Urinary bladder (tissue), 4 donors: Measurements from ENCODE around the gene MRPL24. TPM values are rescaled to one million over a fixed set of nuclear protein-coding genes. Genes with fewer than 3 reads are reported as not detected.

Source experiments
- DNase-seq: peaks from one replicate; pipeline ENCODE4 v3.0.0-alpha.2; 2015; ENCODE audit errors: extremely low spot score
- H3K27ac ChIP-seq: one replicate; pipeline ENCODE4 v1.5.1; 2013; ENCODE audit warnings: low read depth, mild to moderate bottlenecking, moderate library complexity
- H3K36me3 ChIP-seq: one replicate; pipeline ENCODE4 v1.6.1; 2013; ENCODE audit warnings: mild to moderate bottlenecking, moderate library complexity; ENCODE audit not compliant: insufficient read depth
- H3K4me1 ChIP-seq: one replicate; pipeline ENCODE4 v1.6.1; 2013; ENCODE audit warnings: mild to moderate bottlenecking, moderate library complexity; ENCODE audit not compliant: insufficient read depth
- H3K4me3 ChIP-seq: one replicate; pipeline ENCODE4 v1.5.1; 2013; ENCODE audit warnings: low read depth, low read length
- WGBS: extraction: QIAGEN DNeasy Blood & Tissue Kit; methylation state at CpG from one replicate; pipeline ENCODE4 v1.1.7; 2013; 5-methylcytosine and 5-hydroxymethylcytosine counted together
- polyA plus RNA-seq: library from polyadenylated mRNA; stranded (reverse); fragments of 200-250 nt; gene quantifications from one replicate; pipeline ENCODE4 v1.2.3, GENCODE V29; 2013
- total RNA-seq: library from RNA; depleted of rRNA; stranded (reverse); fragments of >200 nt; gene quantifications from one replicate; pipeline ENCODE4 v1.2.3, GENCODE V29; 2014
- donor health status: healthy with polysubstance abuse.
- donor health status: healthy.

MRPL24 gene
- total and polyA plus RNA-seq, 2 donors = 25.8 to 115 TPM

DNA sequence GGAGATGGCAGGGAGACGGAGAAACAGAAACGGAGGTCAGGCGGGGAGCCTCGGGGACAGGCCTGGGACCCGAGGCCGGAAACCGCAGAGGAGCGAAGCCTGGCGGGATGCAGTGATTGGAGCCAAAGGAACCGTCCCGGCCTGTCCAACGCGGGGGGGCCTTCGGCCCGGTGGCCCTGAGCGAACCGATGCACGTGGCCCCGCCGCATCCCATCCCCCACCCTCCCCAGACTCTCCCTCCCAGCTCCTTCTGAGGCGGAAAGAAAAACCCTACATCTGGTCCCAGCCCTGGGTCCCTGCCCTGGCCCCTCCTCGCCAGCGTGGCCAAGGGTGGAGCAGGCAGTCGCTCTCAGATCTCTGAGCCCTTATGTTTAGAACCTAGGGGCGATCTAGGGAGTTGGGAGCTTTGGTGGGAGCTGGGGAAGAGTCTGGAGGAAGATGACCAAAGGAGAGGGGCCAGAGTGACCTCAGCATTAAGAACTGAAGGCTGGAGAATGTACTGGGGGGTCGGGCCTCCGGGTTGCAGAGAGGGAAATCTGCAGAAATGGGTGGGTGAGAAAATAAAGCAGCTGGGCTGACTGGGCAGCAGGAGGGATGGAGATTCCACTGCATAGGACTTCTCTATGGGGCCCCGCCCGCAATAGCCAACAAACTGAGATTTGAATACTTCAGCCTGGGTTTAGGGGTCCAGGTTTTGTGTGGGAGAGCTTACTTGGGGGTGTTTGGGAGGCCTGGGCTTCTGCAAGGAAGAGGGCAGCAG, 34.1 kb downstream of the MRPL24 start:
- 6% methylated on average over 29 of the region's 29 CpGs for WGBS
- no peaks in the 10 kb centered on the region for H3K4me1 ChIP-seq
- H3K27ac ChIP-seq = peak overlapping the region; percentile 27
- no peaks in the 10 kb centered on the region for H3K36me3 ChIP-seq
- DNase-seq = no peak
- peak overlapping the region; percentile 35 for H3K4me3 ChIP-seq

DNA sequence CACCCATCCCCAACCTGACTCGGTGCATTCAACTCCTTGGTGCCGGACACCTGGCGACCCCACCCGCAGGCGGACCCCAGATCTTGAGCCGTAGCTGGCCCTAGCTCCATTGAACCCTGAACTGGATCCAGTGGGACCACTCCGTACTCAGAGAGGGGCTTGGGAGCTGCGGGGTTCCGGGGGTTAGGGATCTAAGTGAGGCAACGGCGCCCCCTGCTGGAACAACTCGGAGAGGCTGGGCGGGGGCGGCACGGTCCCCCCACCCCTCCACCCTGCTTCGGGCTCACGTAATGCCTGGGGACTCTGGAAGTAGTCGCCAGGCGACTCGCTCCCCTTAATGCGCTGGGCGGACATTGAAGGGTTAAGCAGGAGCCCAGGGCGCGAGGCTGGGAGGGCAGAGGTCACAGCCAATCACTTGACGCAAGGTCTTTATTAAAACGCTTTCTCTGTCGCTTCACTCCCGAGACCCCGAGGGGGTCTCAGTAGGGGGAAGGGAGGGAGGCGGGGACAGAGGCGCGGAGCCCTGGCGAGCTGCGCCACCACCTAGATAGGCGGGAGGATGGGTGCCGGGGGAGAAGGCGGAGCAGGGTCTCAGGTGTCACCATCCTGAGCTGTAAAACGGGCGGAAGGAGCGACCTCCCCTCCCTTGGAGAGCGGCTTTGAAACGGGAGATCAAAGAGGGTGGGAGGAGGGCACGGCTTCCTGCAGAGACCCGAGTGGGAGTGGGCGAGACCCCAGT, 34.8 kb downstream of the MRPL24 start:
- H3K4me1 ChIP-seq = no peaks in the 10 kb centered on the region
- peak overlapping the region; percentile 19 for H3K27ac ChIP-seq
- no peak for DNase-seq
- WGBS = 1% methylated on average over 45 of the region's 45 CpGs
- no peaks in the 10 kb centered on the region for H3K36me3 ChIP-seq
- peak overlapping the region; percentile 35 for H3K4me3 ChIP-seq

DNA sequence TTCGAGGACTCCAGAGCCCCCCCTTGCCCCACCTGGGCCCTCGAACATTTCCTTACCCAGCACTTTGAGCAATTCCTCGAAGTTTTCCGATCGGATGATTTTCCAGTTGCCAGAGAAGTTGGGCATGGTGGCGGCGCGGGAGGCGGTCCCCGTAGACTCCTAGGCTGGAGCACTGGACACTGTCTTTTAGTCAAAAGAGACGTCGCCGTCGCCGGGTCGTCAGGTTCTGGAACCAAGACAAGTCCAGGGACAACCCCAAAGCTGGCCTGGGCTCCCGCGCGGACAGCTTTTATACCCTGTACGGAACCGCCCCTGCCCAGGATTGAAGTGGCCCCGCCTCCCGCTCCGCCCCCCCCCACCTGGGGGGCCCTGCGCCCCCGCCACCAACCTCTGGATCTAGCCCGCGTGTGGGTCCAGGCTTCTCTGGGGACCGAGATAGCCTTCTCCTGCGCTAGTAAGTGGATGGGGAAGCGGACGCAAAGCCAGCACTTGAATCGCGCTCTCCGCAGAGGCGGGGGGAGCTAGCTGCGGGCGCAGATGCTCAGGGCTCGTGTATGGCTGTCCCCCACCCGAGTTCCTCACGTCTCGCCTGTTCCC, 35.5 kb downstream of the MRPL24 start, which contains the start of gene CRABP2:
CRABP2 (minus strand) TSS at position 263 of the 597 bp plus-strand sequence; CDS start at position 126, 137 bp downstream.
- Histone ChIP-seq H3K36me3 (no peaks in the 10 kb centered on the region), H3K4me1 (no peaks in the 10 kb centered on the region), H3K27ac (peak within 1 kb of the TSS; percentile 19), H3K4me3 (peak within 1 kb of the TSS; percentile 35)
- WGBS = under 1% methylated on average over 42 of the region's 42 CpGs
- no peak for DNase-seq

DNA sequence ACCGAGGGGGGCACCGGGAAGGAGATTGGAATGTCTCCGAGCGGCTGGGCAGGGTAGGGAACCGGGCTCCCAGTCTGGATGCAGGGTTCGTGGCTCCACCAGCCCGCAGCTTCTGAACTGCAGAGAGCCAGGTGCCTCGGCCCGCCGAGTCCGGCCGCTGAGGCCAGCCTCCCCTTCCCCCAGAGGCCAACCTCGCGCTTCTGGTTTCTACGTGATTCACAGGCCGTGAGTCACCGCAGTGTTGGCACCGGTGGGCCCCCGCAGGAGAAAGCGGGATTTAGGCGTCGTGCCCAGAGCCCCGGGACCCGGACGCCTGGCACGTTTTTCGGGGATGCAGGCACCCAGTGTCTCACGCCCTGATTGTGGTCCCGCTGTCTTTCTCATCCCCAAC, 36.0 kb downstream of the MRPL24 start:
- 3% methylated on average over 29 of the region's 29 CpGs for WGBS
- H3K4me1 ChIP-seq = no peaks in the 10 kb centered on the region
- DNase-seq = no peak
- H3K36me3 ChIP-seq = no peaks in the 10 kb centered on the region
- H3K27ac ChIP-seq = no peak overlapping the region
- peak overlapping the region; percentile 35 for H3K4me3 ChIP-seq

DNA sequence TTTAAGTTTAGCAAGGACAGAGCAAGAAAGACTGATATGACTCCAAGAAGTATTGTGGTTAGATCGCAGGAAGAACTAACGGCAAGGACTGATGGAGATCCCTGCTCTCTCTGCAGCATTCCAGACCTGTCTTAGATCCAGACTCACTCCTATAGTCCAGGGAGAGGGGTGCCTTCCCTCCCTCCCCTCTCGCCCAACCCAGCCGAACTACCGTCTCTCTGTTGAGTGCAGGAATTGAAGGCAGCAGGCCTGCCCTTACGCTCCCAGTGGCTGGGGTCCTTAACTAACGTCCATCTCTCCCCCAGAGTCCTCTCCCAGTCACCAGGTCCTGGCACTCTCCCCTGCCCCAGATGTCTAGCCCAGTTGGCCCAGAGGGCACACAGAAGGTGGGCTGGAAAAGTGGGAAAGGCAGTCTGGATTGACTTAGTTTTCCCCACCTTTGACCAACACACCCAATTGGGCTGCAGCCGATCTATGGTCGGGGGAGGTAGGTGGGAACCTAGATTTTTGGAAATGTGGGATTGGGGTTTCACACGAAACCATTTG, 36.6 kb downstream of the MRPL24 start:
- Histone ChIP-seq H3K4me1 (no peaks in the 10 kb centered on the region), H3K27ac (no peak overlapping the region), H3K4me3 (no peak overlapping the region), H3K36me3 (no peaks in the 10 kb centered on the region)
- no peak for DNase-seq
- 44% methylated on average over 10 of the region's 10 CpGs for WGBS

DNA sequence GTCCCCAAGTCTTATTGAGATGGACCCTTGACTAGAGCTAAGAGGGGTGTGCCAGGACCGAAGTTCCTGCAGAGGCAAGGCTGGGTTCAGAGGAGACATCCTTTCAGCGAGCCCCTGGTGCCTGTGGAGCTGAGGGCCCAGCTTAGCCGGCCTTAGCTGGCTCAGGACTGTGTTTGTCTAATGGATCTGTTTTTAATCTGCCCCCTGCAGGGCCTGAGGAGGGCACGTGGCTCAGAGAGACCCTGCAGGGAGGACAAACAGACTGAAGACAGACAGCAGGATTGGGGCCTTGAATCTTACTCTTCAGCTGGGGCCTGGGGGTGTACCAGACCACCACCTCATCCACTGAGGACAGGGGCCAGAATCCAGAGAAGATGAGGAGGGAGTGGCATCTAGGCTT, 37.1 kb downstream of the MRPL24 start:
- WGBS = 33% methylated on average over 4 of the region's 4 CpGs
- no peak overlapping the region for H3K4me3 ChIP-seq
- H3K36me3 ChIP-seq = no peaks in the 10 kb centered on the region
- H3K4me1 ChIP-seq = no peaks in the 10 kb centered on the region
- no peak for DNase-seq
- H3K27ac ChIP-seq = no peak overlapping the region

DNA sequence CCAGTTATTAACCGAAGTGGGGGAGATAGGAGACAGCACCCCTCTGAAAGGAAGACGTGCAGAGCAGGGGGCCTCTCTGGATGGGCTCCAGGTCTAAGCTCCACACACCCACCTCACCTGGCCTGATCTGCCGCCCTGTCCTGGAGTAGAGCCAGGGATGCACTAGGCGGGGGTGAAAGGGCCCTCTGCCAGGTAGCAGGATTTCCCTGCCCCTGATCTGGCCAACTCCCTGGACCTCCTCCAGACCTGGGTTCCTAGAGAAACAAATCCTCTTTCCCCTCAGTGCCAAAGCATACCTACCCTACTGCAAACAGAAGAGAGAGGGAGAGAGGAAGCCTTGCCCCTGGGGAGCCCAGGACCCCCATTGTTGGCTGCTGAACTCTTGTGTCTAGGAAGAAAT, 37.6 kb downstream of the MRPL24 start:
- H3K36me3 ChIP-seq = no peaks in the 10 kb centered on the region
- no peak overlapping the region for H3K27ac ChIP-seq
- no peaks in the 10 kb centered on the region for H3K4me1 ChIP-seq
- no peak for DNase-seq
- H3K4me3 ChIP-seq = no peak overlapping the region
- 57% methylated on average over 4 of the region's 4 CpGs for WGBS

DNA sequence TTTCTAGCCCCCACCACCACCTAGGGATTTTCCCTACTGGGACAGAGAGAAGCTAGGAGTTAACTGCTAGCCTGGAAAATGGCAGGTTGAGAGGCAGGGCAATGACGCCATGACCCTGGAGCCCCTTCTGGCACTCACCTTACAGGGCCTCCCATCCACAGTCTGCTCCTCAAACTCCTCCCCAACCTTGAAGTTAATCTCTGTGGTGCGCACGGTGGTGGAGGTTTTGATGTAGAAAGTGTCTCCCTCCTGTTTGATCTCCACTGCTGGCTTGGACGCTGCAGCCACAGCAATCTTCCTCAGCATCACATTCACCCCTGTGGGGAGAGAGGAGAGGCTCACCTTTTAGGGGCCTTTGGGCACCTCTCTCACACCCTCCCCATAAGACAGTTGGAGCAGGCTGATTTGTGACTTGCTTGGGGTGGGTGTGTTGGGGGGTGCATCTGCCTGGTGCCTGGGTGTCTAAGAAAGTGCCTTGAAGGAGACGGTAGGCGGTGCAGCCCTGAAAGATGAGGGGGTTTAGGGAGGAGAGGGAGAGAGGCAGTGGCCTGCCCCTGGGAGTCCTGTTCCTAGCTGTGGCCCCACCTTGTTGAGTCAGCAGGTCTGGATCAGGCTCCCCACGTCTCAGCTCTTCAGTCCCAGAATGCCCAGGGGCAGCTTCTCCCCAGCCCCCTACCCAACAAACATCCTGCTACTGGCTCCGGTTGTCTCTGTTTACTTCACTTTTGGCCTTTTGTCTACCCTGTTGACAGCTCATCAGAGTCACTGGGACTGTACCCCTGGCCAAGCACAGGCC, 40.0 kb downstream of the MRPL24 start:
- Histone ChIP-seq H3K27ac (no peak overlapping the region), H3K4me1 (no peaks in the 10 kb centered on the region), H3K4me3 (no peak overlapping the region), H3K36me3 (no peaks in the 10 kb centered on the region)
- 78% methylated on average over 8 of the region's 8 CpGs for WGBS
- no peak for DNase-seq

DNA sequence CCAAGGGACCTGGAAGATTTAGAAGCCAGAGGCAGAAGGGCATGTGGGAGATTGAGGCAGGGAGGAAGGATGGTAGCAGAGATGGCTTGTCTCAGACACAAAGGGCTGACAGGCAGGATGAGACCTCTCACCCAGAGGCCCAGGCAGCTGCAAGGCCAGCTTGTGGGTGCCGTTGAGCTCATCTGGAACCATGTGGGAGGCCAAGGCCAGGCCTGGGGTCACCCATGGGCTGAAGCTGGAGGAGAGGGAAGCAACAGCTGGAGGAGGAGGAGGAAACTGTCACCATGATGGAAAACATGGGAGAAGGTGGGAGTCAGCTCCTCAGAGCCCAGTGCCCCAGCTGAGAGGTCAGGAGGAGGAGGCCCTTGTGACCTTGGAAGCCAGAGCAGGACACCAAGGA, 41.9 kb downstream of the MRPL24 start:
- no peak for DNase-seq
- no peaks in the 10 kb centered on the region for H3K36me3 ChIP-seq

DNA sequence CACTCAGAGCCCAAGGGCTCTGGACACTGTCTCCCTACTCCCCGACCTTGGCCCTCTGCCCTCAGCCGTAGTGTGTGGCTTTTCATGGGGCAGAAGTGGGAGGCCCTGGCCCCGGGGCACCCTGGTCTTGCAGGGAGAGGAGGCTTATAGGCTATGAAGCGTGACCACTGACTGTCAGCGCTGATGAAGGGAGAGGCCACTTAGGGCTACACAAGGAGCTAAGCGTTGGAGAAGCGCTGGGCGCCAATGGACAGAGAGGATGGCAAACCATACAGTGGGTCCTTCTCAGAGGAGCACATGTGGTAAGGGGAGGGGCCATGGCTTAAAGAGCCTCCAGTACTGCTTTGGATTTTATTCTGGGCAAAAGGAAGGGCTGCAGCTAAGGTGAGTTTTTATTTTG, 43.4 kb downstream of the MRPL24 start:
- 74% methylated on average over 8 of the region's 8 CpGs for WGBS
- DNase-seq = no peak
- Histone ChIP-seq H3K4me1 (no peaks in the 10 kb centered on the region), H3K36me3 (no peaks in the 10 kb centered on the region), H3K4me3 (no peak overlapping the region), H3K27ac (no peak overlapping the region)

More for the DNA sequence above, 41.9 kb downstream of the MRPL24 start:
- WGBS = 61% methylated on average over 1 of the region's 1 CpG
- Histone ChIP-seq H3K4me1 (no peaks in the 10 kb centered on the region), H3K4me3 (no peak overlapping the region), H3K27ac (no peak overlapping the region)

DNA sequence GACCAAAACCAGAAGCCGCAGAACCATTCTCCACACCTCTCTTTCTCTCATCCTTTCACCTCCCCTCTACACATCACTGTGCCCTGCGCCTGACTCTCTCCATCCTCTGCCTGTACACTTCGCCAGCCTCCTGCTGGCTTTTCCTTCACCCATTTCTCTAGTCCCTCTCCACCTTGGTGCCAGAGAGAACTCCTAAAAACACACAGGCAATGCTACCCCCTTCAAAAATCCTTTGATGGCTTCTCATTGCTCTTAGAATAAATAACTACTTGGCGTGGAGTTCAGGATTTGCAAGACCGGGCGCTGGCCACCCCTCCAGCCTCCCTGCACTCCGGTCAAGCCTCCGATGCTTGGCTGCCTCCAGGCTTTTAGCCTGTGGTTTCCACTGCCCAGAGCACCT, 44.1 kb downstream of the MRPL24 start:
- no peak overlapping the region for H3K27ac ChIP-seq
- DNase-seq = no peak
- H3K4me1 ChIP-seq = no peaks in the 10 kb centered on the region
- 86% methylated on average over 8 of the region's 8 CpGs for WGBS
- no peak overlapping the region for H3K4me3 ChIP-seq
- H3K36me3 ChIP-seq = no peaks in the 10 kb centered on the region

DNA sequence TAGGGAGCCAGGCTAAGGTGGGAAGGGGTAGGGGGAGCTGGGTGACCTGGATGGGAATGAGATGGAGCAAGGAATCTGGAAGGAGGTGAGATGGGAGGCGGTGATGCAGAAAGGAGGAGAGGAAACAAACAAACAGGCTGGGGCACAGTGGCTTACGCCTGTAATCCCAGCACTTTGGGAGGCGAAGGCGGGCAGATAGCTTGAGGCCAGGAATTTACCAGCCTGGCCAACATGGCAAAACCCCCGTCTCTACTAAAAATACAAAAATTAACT, 46.3 kb downstream of the MRPL24 start:
- DNase-seq = no peak
- Histone ChIP-seq H3K36me3 (no peaks in the 10 kb centered on the region), H3K27ac (peak overlapping the region; percentile 61), H3K4me3 (no peak overlapping the region), H3K4me1 (no peaks in the 10 kb centered on the region)
- 91% methylated on average over 5 of the region's 5 CpGs for WGBS
